H9 (cell line): ENCODE measurements around the gene WFDC10A. TPM values are rescaled to one million over a fixed set of nuclear protein-coding genes. Genes with fewer than 3 reads are reported as not detected.

Source experiments
- DNase-seq: peaks from one replicate; pipeline ENCODE4 v3.0.0-alpha.2; 2017
- H2AFZ ChIP-seq: one replicate; pipeline ENCODE4 v1.6.1; 2013; ENCODE audit warnings: mild to moderate bottlenecking, low read length, control low read depth, moderate library complexity
- H2AK5ac ChIP-seq: 2 replicates; pipeline ENCODE4 v1.6.1; 2013; ENCODE audit warnings: low read length, control low read depth, mixed read lengths; ENCODE audit not compliant: insufficient read length
- H2BK120ac ChIP-seq: one replicate; pipeline ENCODE4 v1.6.1; 2013; ENCODE audit warnings: low read depth, mild to moderate bottlenecking, low read length, control low read depth, inconsistent platforms; ENCODE audit not compliant: poor library complexity, severe bottlenecking
- H2BK12ac ChIP-seq: 2 replicates; pipeline ENCODE4 v1.6.1; 2013; ENCODE audit warnings: low read length, control low read depth, mixed read lengths, low read depth; ENCODE audit not compliant: insufficient read length
- H2BK15ac ChIP-seq: 2 replicates; pipeline ENCODE4 v1.6.1; 2013; ENCODE audit warnings: low read depth, low read length, control low read depth
- H2BK20ac ChIP-seq: one replicate; pipeline ENCODE4 v1.6.1; 2013; ENCODE audit warnings: low read depth, mild to moderate bottlenecking, low read length, control low read depth, inconsistent platforms; ENCODE audit not compliant: poor library complexity, severe bottlenecking
- H2BK5ac ChIP-seq: 2 replicates; pipeline ENCODE4 v1.6.1; 2013; ENCODE audit warnings: low read length, control low read depth, mixed read lengths; ENCODE audit not compliant: insufficient read length
- H3K14ac ChIP-seq: 2 replicates; pipeline ENCODE4 v1.6.1; 2013; ENCODE audit warnings: low read length, control low read depth; ENCODE audit not compliant: insufficient read depth
- H3K18ac ChIP-seq: 2 replicates; pipeline ENCODE4 v1.6.1; 2013; ENCODE audit warnings: low read depth, mild to moderate bottlenecking, mixed read lengths, low read length, control low read depth; ENCODE audit not compliant: insufficient read length
- H3K23ac ChIP-seq: 2 replicates; pipeline ENCODE4 v1.6.1; 2013; ENCODE audit warnings: low read length, control low read depth, mixed read lengths, low read depth; ENCODE audit not compliant: insufficient read length
- H3K23me2 ChIP-seq: 2 replicates; pipeline ENCODE4 v1.6.1; 2013; ENCODE audit warnings: low read depth, mild to moderate bottlenecking, mixed read lengths, low read length, control low read depth; ENCODE audit not compliant: insufficient read length, poor library complexity, severe bottlenecking
- H3K27ac ChIP-seq: 2 replicates; pipeline ENCODE4 v1.5.1; 2013; ENCODE audit warnings: low read length, control low read depth, mixed read lengths, low read depth; ENCODE audit not compliant: insufficient read length
- H3K27me3 ChIP-seq: 2 replicates; pipeline ENCODE4 v1.6.1; 2013; ENCODE audit warnings: low read length, control low read depth, inconsistent platforms; ENCODE audit not compliant: insufficient read depth
- H3K4ac ChIP-seq: 2 replicates; pipeline ENCODE4 v1.6.1; 2013; ENCODE audit warnings: low read depth, mild to moderate bottlenecking, control low read depth, inconsistent platforms, low read length, moderate library complexity
- H3K4me1 ChIP-seq: 2 replicates; pipeline ENCODE4 v1.6.1; 2013; ENCODE audit warnings: low read length, control low read depth, inconsistent platforms; ENCODE audit not compliant: insufficient read depth
- H3K4me2 ChIP-seq: 2 replicates; pipeline ENCODE4 v1.6.1; 2013; ENCODE audit warnings: low read length, control low read depth, mixed read lengths; ENCODE audit not compliant: insufficient read length, insufficient read depth
- H3K56ac ChIP-seq: 2 replicates; pipeline ENCODE4 v1.6.1; 2013; ENCODE audit warnings: low read depth, mild to moderate bottlenecking, mixed read lengths, low read length, control low read depth; ENCODE audit not compliant: insufficient read length
- H3K79me1 ChIP-seq: 2 replicates; pipeline ENCODE4 v1.6.1; 2013; ENCODE audit warnings: low read depth, mild to moderate bottlenecking, moderate library complexity, low read length, control low read depth, inconsistent platforms; ENCODE audit not compliant: insufficient read depth, poor library complexity, severe bottlenecking
- H3K79me2 ChIP-seq: 2 replicates; pipeline ENCODE4 v1.6.1; 2013; ENCODE audit warnings: low read length, control low read depth, inconsistent platforms; ENCODE audit not compliant: insufficient read depth
- H3K9ac ChIP-seq: 2 replicates; pipeline ENCODE4 v1.6.1; 2013; ENCODE audit warnings: low read length, control low read depth, mixed read lengths; ENCODE audit not compliant: insufficient read length; ENCODE audit errors: extremely low read depth
- H3K9me3 ChIP-seq: one replicate; pipeline ENCODE4 v1.6.1; 2013; ENCODE audit warnings: low read depth, low read length, inconsistent platforms; ENCODE audit not compliant: control insufficient read depth
- H3T11ph ChIP-seq: one replicate; pipeline ENCODE4 v1.6.1; 2013; ENCODE audit warnings: mild to moderate bottlenecking, low read length, control low read depth, inconsistent platforms
- H4K20me1 ChIP-seq: one replicate; pipeline ENCODE4 v1.6.1; 2013; ENCODE audit not compliant: control insufficient read depth, insufficient read length, insufficient read depth
- H4K5ac ChIP-seq: 2 replicates; pipeline ENCODE4 v1.6.1; 2013; ENCODE audit warnings: low read depth, mild to moderate bottlenecking, mixed read lengths, low read length, control low read depth; ENCODE audit not compliant: insufficient read length
- H4K8ac ChIP-seq: replicated peaks from 2 replicates; pipeline ENCODE4 v1.6.1; 2013; ENCODE audit warnings: low read length, control low read depth, mixed read lengths, low read depth; ENCODE audit not compliant: insufficient read length
- H4K91ac ChIP-seq: 2 replicates; pipeline ENCODE4 v1.6.1; 2013; ENCODE audit warnings: low read depth, mild to moderate bottlenecking, moderate library complexity, mixed read lengths, low read length, control low read depth; ENCODE audit not compliant: insufficient read length
- H3K27ac Mint-ChIP-seq, 3 experiments: 2 replicates in 2 of 3; 3 replicates in 1 of 3; pipeline ENCODE4 v1.8.0; 2020 to 2021; ENCODE audit warnings: mixed read lengths in 3 of 3, mild to moderate bottlenecking in 1 of 3, moderate library complexity in 1 of 3
- H3K27me3 Mint-ChIP-seq: 2 replicates; pipeline ENCODE4 v1.8.0; 2021; ENCODE audit warnings: low read depth, mild to moderate bottlenecking, moderate library complexity, mixed read lengths
- H3K36me3 Mint-ChIP-seq, 3 experiments: 2 replicates in 2 of 3; 3 replicates in 1 of 3; pipeline ENCODE4 v1.8.0; 2020 to 2021; ENCODE audit warnings: low read depth in 3 of 3, mixed read lengths in 3 of 3; ENCODE audit not compliant: insufficient read depth in 1 of 3
- H3K4me1 Mint-ChIP-seq, 2 experiments: 2 replicates each; pipeline ENCODE4 v1.8.0; 2020; ENCODE audit warnings: mixed read lengths in 2 of 2
- H3K4me3 Mint-ChIP-seq, 2 experiments: 2 replicates in 1 of 2; 3 replicates in 1 of 2; pipeline ENCODE4 v1.8.0; 2020 to 2021; ENCODE audit warnings: mild to moderate bottlenecking in 2 of 2, mixed read lengths in 2 of 2, moderate library complexity in 1 of 2
- H3K9me3 Mint-ChIP-seq, 2 experiments: 2 replicates in 1 of 2; 3 replicates in 1 of 2; pipeline ENCODE4 v1.8.0; 2020; ENCODE audit warnings: mild to moderate bottlenecking in 2 of 2, mixed read lengths in 2 of 2, moderate library complexity in 1 of 2
- whole genome bisulfite sequencing: extraction: QIAGEN DNeasy Blood & Tissue Kit; methylation state at CpG from one replicate; pipeline ENCODE4 v1.1.7; 2013; ENCODE audit warnings: missing lambda C conversion rate, low lambda C conversion rate, mixed read lengths; ENCODE audit not compliant: insufficient read length; ENCODE audit errors: extremely low coverage; 5-methylcytosine and 5-hydroxymethylcytosine counted together
- long read RNA-seq: library from polyadenylated mRNA; unstranded; transcript quantifications from one replicate; pipeline ENCODE4 v2.0.0, GENCODE V29; 2020
- total RNA-seq: library from RNA; stranded (reverse); gene quantifications from 2 replicates; pipeline ENCODE4 v1.2.1, GENCODE V29; 2021
- TF ChIP-seq, protein P1 (sequence below): fragments of 200-600 bp; sonication (generic); conservative IDR thresholded peaks from 3 replicates; pipeline ENCODE4 v1.8.0; 2021; ENCODE audit warnings: antibody characterized with exemption, mild to moderate bottlenecking

WFDC10A gene
- total RNA-seq = not detected in 2 replicates
- long read RNA-seq = 0 reads

DNA sequence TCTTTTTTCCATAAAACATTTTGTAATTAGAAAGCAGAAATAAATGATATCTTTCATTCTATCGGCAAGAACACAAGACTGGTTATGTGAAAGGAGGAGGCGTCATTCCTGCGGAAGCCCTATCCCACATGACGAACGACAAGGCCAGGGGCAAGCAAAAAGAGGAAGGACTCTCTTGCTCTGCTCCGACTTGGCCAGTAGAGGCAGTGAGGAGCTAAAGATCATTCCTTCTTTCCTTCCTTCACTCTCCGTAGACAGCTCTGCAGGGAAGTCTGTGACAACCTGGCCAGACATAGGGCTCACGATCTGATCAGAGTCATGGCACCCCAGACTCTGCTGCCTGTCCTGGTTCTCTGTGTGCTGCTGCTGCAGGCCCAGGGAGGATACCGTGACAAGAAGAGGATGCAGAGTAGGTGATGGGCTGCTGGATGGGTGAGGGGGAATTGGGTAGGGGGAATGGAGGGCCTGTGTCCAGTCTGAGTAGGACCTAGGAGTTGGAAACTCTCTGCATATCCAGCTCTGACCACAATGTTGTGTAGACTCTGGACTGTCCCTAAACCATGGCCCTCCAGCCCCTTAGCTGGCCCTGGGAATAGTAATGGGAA lies at the start of gene WFDC10A:
Gene WFDC10A (plus strand): TSS at position 244 of the 605 bp plus-strand sequence. CDS start 75 bp downstream, at position 319.
- Histone ChIP-seq H3K14ac (no peak within 1 kb of the TSS), H3K23me2 (no peaks in the 10 kb centered on the region), H2BK15ac (no peak within 1 kb of the TSS), H3K79me1 (no peaks in the 10 kb centered on the region), H3K9ac (no peak within 1 kb of the TSS), H4K8ac (no peak within 1 kb of the TSS), H4K91ac (no peak within 1 kb of the TSS), H3K4me2 (no peak within 1 kb of the TSS), H3K56ac (no peak within 1 kb of the TSS), H3K4me1 (peaks cover 3% of the 10 kb centered on the region; the same call in 1 of the 2 replicates), H2AK5ac (no peak within 1 kb of the TSS), H3K18ac (no peak within 1 kb of the TSS), H3T11ph (no peak within 1 kb of the TSS), H2AFZ (peak within 1 kb of the TSS; percentile 98), H4K5ac (no peak within 1 kb of the TSS), H3K23ac (no peak within 1 kb of the TSS), H4K20me1 (no peaks in the 10 kb centered on the region), H3K79me2 (no peaks in the 10 kb centered on the region), H2BK12ac (no peak within 1 kb of the TSS), H2BK20ac (no peak within 1 kb of the TSS), H3K4ac (no peak within 1 kb of the TSS), H3K27ac (no peak within 1 kb of the TSS), H2BK120ac (no peak within 1 kb of the TSS), H3K9me3 (no peaks in the 10 kb centered on the region), H3K27me3 (no peaks in the 10 kb centered on the region), H2BK5ac (no peak within 1 kb of the TSS)
- peaks cover 2% of the 10 kb centered on the region for H3K27me3 Mint-ChIP-seq
- H3K36me3 Mint-ChIP-seq = no peaks in the 10 kb centered on the region; a peak in 1 of 7 replicates
- TF ChIP-seq, protein P1, sequence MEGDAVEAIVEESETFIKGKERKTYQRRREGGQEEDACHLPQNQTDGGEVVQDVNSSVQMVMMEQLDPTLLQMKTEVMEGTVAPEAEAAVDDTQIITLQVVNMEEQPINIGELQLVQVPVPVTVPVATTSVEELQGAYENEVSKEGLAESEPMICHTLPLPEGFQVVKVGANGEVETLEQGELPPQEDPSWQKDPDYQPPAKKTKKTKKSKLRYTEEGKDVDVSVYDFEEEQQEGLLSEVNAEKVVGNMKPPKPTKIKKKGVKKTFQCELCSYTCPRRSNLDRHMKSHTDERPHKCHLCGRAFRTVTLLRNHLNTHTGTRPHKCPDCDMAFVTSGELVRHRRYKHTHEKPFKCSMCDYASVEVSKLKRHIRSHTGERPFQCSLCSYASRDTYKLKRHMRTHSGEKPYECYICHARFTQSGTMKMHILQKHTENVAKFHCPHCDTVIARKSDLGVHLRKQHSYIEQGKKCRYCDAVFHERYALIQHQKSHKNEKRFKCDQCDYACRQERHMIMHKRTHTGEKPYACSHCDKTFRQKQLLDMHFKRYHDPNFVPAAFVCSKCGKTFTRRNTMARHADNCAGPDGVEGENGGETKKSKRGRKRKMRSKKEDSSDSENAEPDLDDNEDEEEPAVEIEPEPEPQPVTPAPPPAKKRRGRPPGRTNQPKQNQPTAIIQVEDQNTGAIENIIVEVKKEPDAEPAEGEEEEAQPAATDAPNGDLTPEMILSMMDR = peak; percentile 77
- no CpG with 5 or more reads among the region's 9 CpGs for WGBS
- no peaks in the 10 kb centered on the region for H3K9me3 Mint-ChIP-seq
- H3K4me1 Mint-ChIP-seq = peaks cover 2 to 4% of the 10 kb centered on the region in 2 experiments
- no peak within 1 kb of the TSS for H3K27ac Mint-ChIP-seq
- DNase-seq = peak; percentile 84
- no peak within 1 kb of the TSS for H3K4me3 Mint-ChIP-seq
